HFFc6 (cell line): ENCODE data around the gene BST1. TPM values are rescaled to one million over a fixed set of nuclear protein-coding genes. Genes with fewer than 3 reads are reported as not detected.
A peak's percentile ranks its signal among the peaks of the same experiment; 100 is the strongest.

Experiments used
- DNase-seq: peaks from one replicate; pipeline ENCODE4 v3.0.0-alpha.2; 2018
- H3K27ac Mint-ChIP-seq: 2 replicates; pipeline ENCODE4 v1.8.0; 2020; ENCODE audit warnings: mild to moderate bottlenecking, mixed read lengths
- H3K27me3 Mint-ChIP-seq: 2 replicates; pipeline ENCODE4 v1.8.0; 2021; ENCODE audit warnings: mild to moderate bottlenecking, moderate library complexity, mixed read lengths; ENCODE audit not compliant: insufficient read depth
- H3K36me3 Mint-ChIP-seq: 2 replicates; pipeline ENCODE4 v1.8.0; 2021; ENCODE audit warnings: low read depth, mixed read lengths
- H3K4me1 Mint-ChIP-seq: 2 replicates; pipeline ENCODE4 v1.8.0; 2020; ENCODE audit warnings: low read depth, mixed read lengths
- H3K4me3 Mint-ChIP-seq: 2 replicates; pipeline ENCODE4 v1.8.0; 2020; ENCODE audit warnings: mild to moderate bottlenecking, moderate library complexity, mixed read lengths
- H3K9me3 Mint-ChIP-seq: 2 replicates; pipeline ENCODE4 v1.8.0; 2020; ENCODE audit warnings: mild to moderate bottlenecking, mixed read lengths
- total RNA-seq, 6 experiments: library from RNA; stranded (reverse); fragmentation: NEBNext Ultra II Directional; extraction: Animal tissue kit (Norgen Biotek cat#: 25700); gene quantifications; 2 replicates in 1 of 6; 3 replicates in 5 of 6; pipeline ENCODE4 v1.2.3, GENCODE V29; 2021
- TF ChIP-seq, protein P1 (sequence below): fragments of 200-600 bp; sonication (generic); IDR thresholded peaks from 2 replicates; pipeline ENCODE4 v1.5.0; 2021; ENCODE audit warnings: antibody characterized with exemption, mild to moderate bottlenecking

BST1 gene
- total RNA-seq, 6 experiments from 2014 or later, result 2.4 to 4.2 (median 2.8) TPM

DNA sequence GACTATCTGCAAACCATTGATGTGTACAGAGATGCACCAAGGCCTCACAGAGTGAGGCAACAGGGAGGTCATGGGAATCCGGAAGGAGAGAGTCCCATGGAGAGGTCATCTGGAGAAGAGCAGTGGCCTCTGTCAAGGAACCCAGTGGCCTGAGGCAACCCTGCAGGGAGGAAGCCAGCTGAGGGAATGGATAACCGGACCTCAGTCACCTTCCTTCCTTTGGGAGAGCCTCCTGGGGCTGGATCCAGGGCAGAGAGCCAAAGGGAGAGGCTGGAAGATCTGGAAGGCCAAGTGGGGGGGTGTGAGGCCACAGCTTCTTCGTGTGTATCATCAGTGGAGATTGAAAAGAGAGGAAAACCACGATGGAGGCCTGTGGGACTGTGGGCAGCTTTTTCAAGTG lies 50.9 kb downstream of the BST1 start:
- H3K4me1 Mint-ChIP-seq, result peaks cover 36% of the 10 kb centered on the region
- TF ChIP-seq, protein P1, sequence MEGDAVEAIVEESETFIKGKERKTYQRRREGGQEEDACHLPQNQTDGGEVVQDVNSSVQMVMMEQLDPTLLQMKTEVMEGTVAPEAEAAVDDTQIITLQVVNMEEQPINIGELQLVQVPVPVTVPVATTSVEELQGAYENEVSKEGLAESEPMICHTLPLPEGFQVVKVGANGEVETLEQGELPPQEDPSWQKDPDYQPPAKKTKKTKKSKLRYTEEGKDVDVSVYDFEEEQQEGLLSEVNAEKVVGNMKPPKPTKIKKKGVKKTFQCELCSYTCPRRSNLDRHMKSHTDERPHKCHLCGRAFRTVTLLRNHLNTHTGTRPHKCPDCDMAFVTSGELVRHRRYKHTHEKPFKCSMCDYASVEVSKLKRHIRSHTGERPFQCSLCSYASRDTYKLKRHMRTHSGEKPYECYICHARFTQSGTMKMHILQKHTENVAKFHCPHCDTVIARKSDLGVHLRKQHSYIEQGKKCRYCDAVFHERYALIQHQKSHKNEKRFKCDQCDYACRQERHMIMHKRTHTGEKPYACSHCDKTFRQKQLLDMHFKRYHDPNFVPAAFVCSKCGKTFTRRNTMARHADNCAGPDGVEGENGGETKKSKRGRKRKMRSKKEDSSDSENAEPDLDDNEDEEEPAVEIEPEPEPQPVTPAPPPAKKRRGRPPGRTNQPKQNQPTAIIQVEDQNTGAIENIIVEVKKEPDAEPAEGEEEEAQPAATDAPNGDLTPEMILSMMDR, result no peak
- no peaks in the 10 kb centered on the region for H3K9me3 Mint-ChIP-seq
- H3K4me3 Mint-ChIP-seq, result peak overlapping the region; percentile 40; the same call in 1 of the 2 replicates
- no peaks in the 10 kb centered on the region for H3K36me3 Mint-ChIP-seq
- H3K27me3 Mint-ChIP-seq, result peaks cover 19% of the 10 kb centered on the region
- no peak for DNase-seq
- peak overlapping the region; percentile 10; the same call in 1 of the 2 replicates for H3K27ac Mint-ChIP-seq

DNA sequence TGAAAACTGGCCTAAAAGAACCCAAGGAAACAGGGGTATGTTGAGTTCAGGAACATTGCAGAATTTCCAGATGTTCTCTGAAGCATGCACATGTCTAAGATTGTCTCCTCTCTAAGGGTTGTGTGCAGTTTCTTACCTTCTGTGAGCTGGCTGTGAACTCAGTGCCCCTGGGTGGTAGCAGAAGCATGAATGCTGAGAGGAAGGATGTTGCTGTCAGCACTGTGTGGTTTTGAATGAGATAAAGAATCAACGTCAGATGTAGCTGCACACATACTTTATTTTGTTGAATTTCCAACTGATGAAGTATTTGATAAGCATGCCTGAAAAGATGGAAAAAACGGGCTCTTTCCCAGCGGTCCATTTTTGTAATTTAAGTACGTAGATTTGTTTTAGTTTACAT lies 51.5 kb downstream of the BST1 start:
- peaks cover 36% of the 10 kb centered on the region for H3K4me1 Mint-ChIP-seq
- TF ChIP-seq, protein P1, result no peak
- DNase-seq, result peak; percentile 45
- no peaks in the 10 kb centered on the region for H3K36me3 Mint-ChIP-seq
- no peaks in the 10 kb centered on the region for H3K9me3 Mint-ChIP-seq
- peak overlapping the region; percentile 10; the same call in 1 of the 2 replicates for H3K27ac Mint-ChIP-seq
- H3K4me3 Mint-ChIP-seq, result no peak overlapping the region
- H3K27me3 Mint-ChIP-seq, result peaks cover 18% of the 10 kb centered on the region

DNA sequence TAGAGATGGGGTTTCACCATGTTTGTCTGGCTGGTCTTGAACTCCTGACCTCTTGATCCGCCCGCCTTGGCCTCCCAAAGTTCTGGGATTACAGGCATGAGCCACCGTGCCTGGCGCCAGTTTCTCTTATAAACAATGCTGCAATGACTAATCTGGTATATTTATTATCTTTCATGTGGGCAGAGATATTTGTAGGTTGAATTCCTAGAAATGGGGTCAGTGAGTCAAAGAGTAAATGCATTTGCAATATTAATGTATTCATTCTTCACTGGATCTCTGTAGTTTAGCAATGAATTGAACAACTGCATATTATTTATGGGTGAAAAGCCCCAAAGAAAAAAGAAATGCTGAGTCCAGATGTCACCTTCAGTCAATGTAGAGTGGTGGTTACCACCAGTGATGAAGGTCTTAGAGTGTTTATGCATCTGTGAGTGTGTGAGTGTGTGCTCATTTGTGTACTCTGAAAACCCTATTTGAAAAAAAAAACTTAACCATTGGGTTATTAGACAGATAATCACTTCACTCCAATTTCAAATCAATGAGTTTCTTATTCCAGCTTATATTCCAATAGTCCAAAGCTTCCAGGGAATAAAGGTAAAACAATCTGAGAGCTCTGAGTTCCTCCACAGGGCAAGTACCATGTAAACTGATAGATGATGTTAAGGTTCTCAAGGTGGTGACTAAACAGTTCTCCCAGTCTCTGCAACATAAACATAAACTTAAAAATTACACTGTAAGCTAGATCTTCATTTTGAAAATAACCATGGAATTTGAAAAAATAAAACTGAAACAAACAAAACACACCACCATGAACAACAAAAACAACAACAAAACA lies 52.7 kb downstream of the BST1 start:
- no peaks in the 10 kb centered on the region for H3K9me3 Mint-ChIP-seq
- no peak overlapping the region for H3K27ac Mint-ChIP-seq
- no peaks in the 10 kb centered on the region for H3K36me3 Mint-ChIP-seq
- H3K4me1 Mint-ChIP-seq, result peaks cover 36% of the 10 kb centered on the region
- TF ChIP-seq, protein P1, result no peak
- H3K4me3 Mint-ChIP-seq, result no peak overlapping the region
- peak; percentile 50 for DNase-seq
- H3K27me3 Mint-ChIP-seq, result peaks cover 23% of the 10 kb centered on the region

DNA sequence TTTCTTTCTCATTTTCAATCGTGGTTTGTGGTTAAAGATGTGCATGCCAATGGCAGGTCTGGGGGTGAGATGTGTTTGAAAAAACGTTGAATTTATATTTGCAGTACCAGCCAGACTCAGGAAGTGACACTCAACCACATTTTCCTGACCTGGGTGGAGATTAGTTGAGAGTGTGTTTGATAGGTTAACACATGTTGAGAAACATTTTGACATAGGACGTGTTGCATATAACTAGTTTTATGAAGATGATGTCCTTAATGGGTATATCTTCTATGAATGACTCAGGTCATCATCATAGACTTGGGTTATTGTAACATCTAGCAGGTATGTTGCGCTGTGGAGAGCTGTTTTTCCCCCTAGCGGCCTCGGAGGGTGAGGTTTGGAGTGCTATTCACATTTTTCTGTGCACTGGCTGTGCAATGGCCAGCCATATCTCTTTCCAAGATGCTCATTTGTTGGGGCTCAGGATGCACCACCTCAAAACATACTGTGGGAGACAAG lies 53.5 kb downstream of the BST1 start:
- Mint-ChIP-seq H3K36me3 (no peaks in the 10 kb centered on the region), H3K27ac (no peak overlapping the region), H3K9me3 (no peaks in the 10 kb centered on the region), H3K27me3 (peaks cover 23% of the 10 kb centered on the region), H3K4me1 (peaks cover 36% of the 10 kb centered on the region), H3K4me3 (no peak overlapping the region)
- DNase-seq, result peak; percentile 10
- TF ChIP-seq, protein P1, result no peak

DNA sequence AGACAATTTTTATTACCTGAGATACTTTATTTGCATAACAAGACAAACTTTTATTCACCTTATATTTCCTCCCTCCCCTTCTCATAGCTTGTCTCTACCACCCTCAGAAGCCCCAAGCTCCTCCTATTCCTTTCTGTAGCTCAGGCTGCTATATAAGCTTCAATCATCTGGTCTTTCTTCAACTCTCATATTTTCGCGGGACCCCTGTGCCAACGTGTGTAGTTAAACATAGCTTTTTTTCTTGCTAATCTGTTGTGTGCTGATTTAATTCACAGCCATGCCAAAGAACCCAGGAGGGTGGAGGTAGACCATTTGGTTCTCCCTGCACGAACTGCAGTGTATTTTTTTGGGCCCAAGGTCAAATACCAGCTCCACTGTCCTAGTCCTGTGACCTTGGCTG lies 54.2 kb downstream of the BST1 start:
- H3K36me3 Mint-ChIP-seq, result no peaks in the 10 kb centered on the region
- peaks cover 23% of the 10 kb centered on the region for H3K27me3 Mint-ChIP-seq
- H3K27ac Mint-ChIP-seq, result no peak overlapping the region
- TF ChIP-seq, protein P1, result no peak
- no peak overlapping the region for H3K4me3 Mint-ChIP-seq
- H3K9me3 Mint-ChIP-seq, result no peaks in the 10 kb centered on the region
- no peak for DNase-seq
- peaks cover 36% of the 10 kb centered on the region for H3K4me1 Mint-ChIP-seq
